Measurements from ENCODE around the gene CCDC40. TPM values are rescaled to one million over a fixed set of nuclear protein-coding genes. Genes with fewer than 3 reads are reported as not detected.
A peak's percentile ranks its signal among the peaks of the same experiment; 100 is the strongest.

CCDC40 gene
- total and polyA plus RNA-seq, 9 of the 15 experiments (the other 6 are each of a cell fraction or from before 2014, with no cell fraction given) = 0.07 to 0.33 TPM; not detected in 7

DNA sequence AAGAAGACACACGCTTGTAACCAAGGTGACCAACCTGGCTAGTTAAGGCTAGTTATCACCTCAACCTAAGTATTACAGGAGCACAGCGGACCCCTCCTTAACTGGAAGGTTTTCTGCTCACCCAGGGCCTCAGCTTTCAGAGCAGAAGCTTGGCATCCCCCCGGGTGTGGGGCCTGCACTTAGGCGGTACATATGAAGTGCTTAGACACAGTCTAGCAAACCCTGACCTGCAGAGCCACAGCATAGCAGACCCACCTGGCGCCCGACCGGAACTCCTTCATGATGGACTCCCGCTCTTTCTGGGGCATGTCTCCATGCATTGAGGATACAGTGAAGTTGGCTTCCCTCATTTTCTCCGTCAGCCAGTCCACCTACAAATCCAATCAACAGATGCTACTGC is 100.7 kb downstream of the CCDC40 start:
- no peaks in the 10 kb centered on the region for H3K27me3 ChIP-seq (ENCODE audit: control insufficient read depth in 2 of 2, insufficient read depth in 2 of 2, low read length in 2 of 2)
- no peak overlapping the region for H3K4me3 ChIP-seq
- BruUV-seq (replicated peaks) = no TSS peak
- intact Hi-C loops (cut with micrococcal nuclease) = no loop called here
- WGBS (ENCODE audit: insufficient coverage, low coverage, missing lambda C conversion rate) = 91% methylated on average over 5 of the region's 9 CpGs
- 0 out of 3 replicates have a peak, but pooled peaks cover under 1% of the 10 kb centered on the region for H3K79me2 ChIP-seq (ENCODE audit: control insufficient read depth, insufficient read depth, low read length)
- no peaks in the 10 kb centered on the region for H3K9me1 ChIP-seq (ENCODE audit: control insufficient read depth, insufficient read depth, low read length)
- no peak overlapping the region for H2AFZ ChIP-seq (ENCODE audit: low read depth, low read length)
- ChIA-PET POLR2A (interaction anchor here (0.7 kb wide), 1 partner anchor 1173 kb away, joined by 3 read pairs; no protein-coding TSS in a partner anchor), CTCF (ENCODE audit: low intra/inter-chr PET ratio) (no interaction called here)
- H3K9me3 ChIP-seq (replicated peaks; ENCODE audit: control insufficient read depth, insufficient read depth, low read depth, low read length) = no peaks in the 10 kb centered on the region; the same call in 1 of the 2 replicates
- DNase-seq (ENCODE audit: extremely low read depth in 1 of 4, low spot score in 3 of 4) (no peak), FAIRE-seq (peak; percentile 23), ATAC-seq (no peak)
- in situ Hi-C loops (cut with MboI) = no loop called here
- no peak overlapping the region for H3K27ac ChIP-seq (ENCODE audit: extremely low read depth, low read depth, low read length)
- H4K20me1 ChIP-seq (replicated peaks; ENCODE audit: control insufficient read depth, insufficient read depth, low read length) = peaks cover 6% of the 10 kb centered on the region; the same call in 1 of the 2 replicates
- H3K4me1 ChIP-seq (replicated peaks in 1 of 2; ENCODE audit: control insufficient read depth in 2 of 2, insufficient read depth in 2 of 2, low read length in 2 of 2) = no peaks in the 10 kb centered on the region
- peaks cover 92% of the 10 kb centered on the region for H3K36me3 ChIP-seq (ENCODE audit: control insufficient read depth, insufficient read depth, low read length)
- H3K9ac ChIP-seq (ENCODE audit: insufficient read depth in 1 of 2, low read depth in 2 of 2, low read length in 2 of 2) = no peak overlapping the region
- TF ChIP-seq EGR1 (conservative IDR thresholded peaks at IDR 0.05) (no peak), JUNB (CRISPR knock-in tag; conservative IDR thresholded peaks at IDR 0.05) (no peak), FOXA3 (CRISPR knock-in tag; conservative IDR thresholded peaks at IDR 0.05 in 1 of 2, IDR thresholded peaks at IDR 0.05 in 1 of 2) (no peak), TEAD1 (CRISPR knock-in tag; IDR thresholded peaks at IDR 0.05) (no peak), KDM2B (CRISPR knock-in tag; IDR thresholded peaks at IDR 0.05) (no peak), RBBP5 (IDR thresholded peaks at IDR 0.05; ENCODE audit: borderline replicate concordance, insufficient read depth, low read length, poor library complexity, severe bottlenecking) (no peak), HNRNPK (IDR thresholded peaks at IDR 0.05; ENCODE audit: low read depth, low read length, poor library complexity, severe bottlenecking) (no peak), MCM2 (IDR thresholded peaks at IDR 0.05; ENCODE audit: low read depth) (no peak), SREBF2 (CRISPR knock-in tag; IDR thresholded peaks at IDR 0.05) (no peak), ZNF778 (CRISPR knock-in tag; IDR thresholded peaks at IDR 0.05) (no peak), ZNF324 (CRISPR knock-in tag; IDR thresholded peaks at IDR 0.05) (no peak), SAFB2 (IDR thresholded peaks at IDR 0.05; ENCODE audit: borderline replicate concordance, low read depth, low read length, severe bottlenecking) (no peak), FOXK2 (conservative IDR thresholded peaks at IDR 0.05 in 1 of 2, IDR thresholded peaks at IDR 0.05 in 1 of 2; ENCODE audit: low read depth in 2 of 2) (no peak), RBM39 (optimal IDR thresholded peaks at IDR 0.05; ENCODE audit: low read depth, low read length) (no peak), KDM4B (IDR thresholded peaks at IDR 0.05; ENCODE audit: borderline replicate concordance in 2 of 2, low read depth in 1 of 2) (no peak), KAT7 (CRISPR knock-in tag; IDR thresholded peaks at IDR 0.05; ENCODE audit: borderline replicate concordance) (no peak)
- TF ChIP-seq, protein P1, sequence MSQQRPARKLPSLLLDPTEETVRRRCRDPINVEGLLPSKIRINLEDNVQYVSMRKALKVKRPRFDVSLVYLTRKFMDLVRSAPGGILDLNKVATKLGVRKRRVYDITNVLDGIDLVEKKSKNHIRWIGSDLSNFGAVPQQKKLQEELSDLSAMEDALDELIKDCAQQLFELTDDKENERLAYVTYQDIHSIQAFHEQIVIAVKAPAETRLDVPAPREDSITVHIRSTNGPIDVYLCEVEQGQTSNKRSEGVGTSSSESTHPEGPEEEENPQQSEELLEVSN (IDR thresholded peaks at IDR 0.05; ENCODE audit: borderline replicate concordance in 1 of 2, extremely low read depth in 1 of 2, insufficient read depth in 1 of 2, insufficient read length in 1 of 2, low read depth in 1 of 2, low read length in 1 of 2, poor library complexity in 1 of 2, severe bottlenecking in 1 of 2) = no peak
- no peak overlapping the region for H3K4me2 ChIP-seq (ENCODE audit: insufficient read depth, low read length)

Data from K562 (cell line).